Measurements from ENCODE around the gene ACOT11. TPM values are rescaled to one million over a fixed set of nuclear protein-coding genes. Genes with fewer than 3 reads are reported as not detected.
A peak's percentile ranks its signal among the peaks of the same experiment; 100 is the strongest.

ACOT11 gene
- total RNA-seq, 2 experiments from 2014 or later, result 1.9 to 2.0 TPM

DNA sequence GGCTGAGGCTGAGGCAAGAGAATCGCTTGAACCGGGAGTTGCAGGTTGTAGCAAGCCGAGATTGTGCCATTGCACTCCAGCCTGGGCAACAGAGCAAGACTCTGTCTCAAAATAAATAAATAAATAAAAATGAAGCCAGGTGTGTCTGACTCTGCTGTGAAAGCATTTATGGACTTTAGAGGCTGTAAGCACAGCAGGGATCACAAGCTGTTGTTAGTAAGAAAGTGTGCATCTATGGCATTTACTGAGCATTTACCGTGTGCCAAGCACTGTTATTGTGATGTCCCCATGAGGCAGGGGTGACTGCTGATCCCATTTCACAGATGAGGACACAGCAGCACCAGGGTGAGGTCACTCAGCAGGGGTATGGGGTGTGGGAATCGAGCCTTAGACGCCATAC is 55.2 kb downstream of the ACOT11 start:
- H3K36me3 Mint-ChIP-seq (ENCODE audit: low read depth), result no peaks in the 10 kb centered on the region
- H3K9me3 Mint-ChIP-seq, result no peaks in the 10 kb centered on the region
- no peak overlapping the region for H3K27ac Mint-ChIP-seq
- DNase-seq, result no peak
- ChIA-PET POLR2A (no interaction called here), CTCF (interaction anchor here (1.0 to 1.8 kb wide), 2 partner anchors 11 to 12 kb away, joined by 3 to 7 read pairs; no protein-coding TSS in a partner anchor)
- H3K27me3 Mint-ChIP-seq, result no peaks in the 10 kb centered on the region
- peaks cover 14% of the 10 kb centered on the region for H3K4me1 Mint-ChIP-seq
- no peak overlapping the region for H3K4me3 Mint-ChIP-seq

DNA sequence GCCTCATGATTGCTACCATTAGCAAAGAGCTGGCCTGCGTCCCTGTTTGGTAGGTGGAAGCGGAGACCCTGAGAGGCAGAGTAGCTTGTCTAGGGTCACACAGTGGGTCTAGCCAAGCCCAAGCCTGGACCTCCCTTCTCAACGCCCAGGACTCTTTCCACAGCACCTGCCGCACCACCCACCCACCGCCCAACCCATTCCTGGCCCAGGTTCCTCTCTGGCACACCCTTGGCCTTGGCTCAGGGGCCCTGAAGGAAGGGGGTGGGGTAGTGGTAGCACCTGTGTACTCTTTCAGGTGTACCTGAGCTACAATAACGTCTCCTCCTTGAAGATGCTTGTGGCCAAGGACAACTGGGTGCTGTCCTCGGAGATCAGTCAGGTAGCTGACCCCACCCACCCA is 56.0 kb downstream of the ACOT11 start:
- Mint-ChIP-seq H3K27me3 (no peaks in the 10 kb centered on the region), H3K9me3 (no peaks in the 10 kb centered on the region), H3K4me3 (no peak overlapping the region), H3K36me3 (ENCODE audit: low read depth) (no peaks in the 10 kb centered on the region), H3K27ac (peak overlapping the region; percentile 68), H3K4me1 (peaks cover 14% of the 10 kb centered on the region)
- no peak for DNase-seq
- ChIA-PET POLR2A (no interaction called here), CTCF (interaction anchor here (1.0 kb wide), 1 partner anchor 10 kb away, joined by 3 read pairs; no protein-coding TSS in a partner anchor)

DNA sequence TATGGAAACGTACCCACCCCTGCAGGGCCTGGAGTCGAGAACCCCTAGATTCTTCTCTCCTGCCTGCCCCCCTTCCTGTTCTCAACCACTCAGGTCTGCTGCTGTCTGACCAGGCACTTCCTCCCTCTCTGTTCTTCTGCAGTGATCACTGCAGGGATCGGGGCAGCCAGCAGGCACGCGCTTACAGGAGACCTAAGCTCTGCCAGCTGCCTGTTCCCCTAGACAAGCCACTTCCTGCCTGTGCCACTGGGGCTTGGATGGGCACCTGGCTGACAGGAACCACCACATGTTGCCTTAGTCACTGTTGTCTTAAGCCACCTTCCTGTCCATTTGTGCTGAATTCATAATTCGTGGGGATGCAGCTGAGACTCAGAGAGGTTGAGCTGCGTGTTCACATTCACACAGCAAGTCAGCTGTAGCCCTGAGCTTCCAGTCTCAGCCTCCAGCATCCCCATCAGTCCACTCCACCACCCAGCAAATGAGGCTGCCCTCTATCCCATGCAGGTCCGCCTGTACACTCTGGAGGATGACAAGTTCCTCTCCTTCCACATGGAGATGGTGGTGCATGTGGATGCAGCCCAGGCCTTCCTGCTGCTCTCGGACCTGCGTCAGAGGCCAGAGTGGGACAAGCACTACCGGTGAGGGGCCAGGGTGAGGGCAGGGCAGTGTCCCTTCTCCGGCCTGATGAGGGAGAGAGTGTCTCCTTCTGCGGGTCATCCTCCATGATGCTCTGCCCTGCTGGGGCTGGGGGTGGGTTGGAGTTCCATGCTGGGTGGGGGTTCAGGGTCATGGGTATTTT is 56.7 kb downstream of the ACOT11 start:
- no peaks in the 10 kb centered on the region for H3K36me3 Mint-ChIP-seq (ENCODE audit: low read depth)
- CTCF ChIA-PET, result interaction anchor here (1.0 kb wide), 1 partner anchor 9 kb away, joined by 3 read pairs; no protein-coding TSS in a partner anchor
- H3K4me1 Mint-ChIP-seq, result peaks cover 14% of the 10 kb centered on the region
- peak; percentile 49 for DNase-seq
- POLR2A ChIA-PET, result no interaction called here
- H3K27ac Mint-ChIP-seq, result peak overlapping the region; percentile 68
- no peaks in the 10 kb centered on the region for H3K27me3 Mint-ChIP-seq
- H3K4me3 Mint-ChIP-seq, result no peak overlapping the region
- H3K9me3 Mint-ChIP-seq, result no peaks in the 10 kb centered on the region

DNA sequence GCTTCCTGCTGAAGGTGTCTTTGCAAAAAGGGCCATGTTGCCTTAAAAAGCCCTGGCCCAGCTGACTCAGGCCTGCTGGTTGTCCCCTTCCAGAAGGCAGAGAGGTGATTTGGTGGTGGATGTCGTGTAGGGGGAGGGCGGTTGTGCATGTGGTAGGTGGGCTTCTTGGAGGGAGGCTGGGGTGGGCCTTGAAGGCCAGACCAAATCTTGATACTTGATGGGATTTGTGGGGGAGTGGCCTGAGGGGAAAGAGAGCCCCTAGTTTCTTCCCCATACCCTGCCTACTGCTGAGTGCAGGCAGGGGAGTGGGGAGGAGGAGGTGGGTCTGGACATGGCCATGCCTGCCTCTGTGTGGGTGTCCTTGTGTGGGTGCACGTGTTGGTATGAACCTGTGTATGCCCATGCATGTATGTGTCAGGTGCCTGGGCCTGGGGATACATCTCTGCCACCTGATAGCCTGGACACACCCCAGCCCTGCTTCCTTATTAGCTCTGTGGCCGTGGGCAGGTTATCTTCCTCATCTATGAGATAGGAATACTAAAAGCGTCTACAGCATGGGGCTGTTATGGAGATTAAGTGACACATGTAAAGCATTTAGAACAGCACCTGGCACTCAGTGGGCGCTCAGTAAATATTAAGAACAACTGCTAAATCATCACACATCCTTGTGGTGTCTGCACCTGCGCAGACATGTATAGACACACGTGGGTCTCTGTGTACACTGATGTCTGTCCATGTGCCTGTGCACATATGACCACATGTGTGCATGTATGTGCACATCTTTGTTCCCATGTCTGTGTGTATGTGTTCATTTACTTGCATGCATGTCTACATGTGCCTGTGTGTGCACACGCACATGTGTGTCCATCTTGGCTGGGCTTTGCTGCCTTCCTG is 58.3 kb downstream of the ACOT11 start:
- H3K36me3 Mint-ChIP-seq (ENCODE audit: low read depth), result no peaks in the 10 kb centered on the region
- ChIA-PET CTCF (no interaction called here), POLR2A (no interaction called here)
- H3K4me1 Mint-ChIP-seq, result peaks cover 14% of the 10 kb centered on the region
- H3K9me3 Mint-ChIP-seq, result no peaks in the 10 kb centered on the region
- no peak for DNase-seq
- no peaks in the 10 kb centered on the region for H3K27me3 Mint-ChIP-seq
- no peak overlapping the region for H3K27ac Mint-ChIP-seq
- H3K4me3 Mint-ChIP-seq, result no peak overlapping the region

DNA sequence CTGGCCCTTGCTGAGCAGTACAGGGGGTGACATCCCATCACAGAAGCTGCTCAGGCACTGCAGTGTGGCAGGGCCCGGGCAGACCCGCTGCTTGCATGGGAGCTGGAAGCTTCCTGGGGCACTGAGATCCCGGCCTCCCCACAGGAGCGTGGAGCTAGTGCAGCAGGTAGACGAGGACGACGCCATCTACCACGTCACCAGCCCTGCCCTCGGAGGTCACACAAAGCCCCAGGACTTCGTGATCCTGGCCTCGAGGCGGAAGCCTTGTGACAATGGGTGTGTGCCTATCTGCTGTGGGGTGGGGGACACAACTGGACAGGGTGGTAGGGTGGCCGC is 58.9 kb downstream of the ACOT11 start:
- DNase-seq, result no peak
- ChIA-PET CTCF (no interaction called here), POLR2A (no interaction called here)
- H3K4me1 Mint-ChIP-seq, result peaks cover 14% of the 10 kb centered on the region
- no peaks in the 10 kb centered on the region for H3K36me3 Mint-ChIP-seq (ENCODE audit: low read depth)
- H3K9me3 Mint-ChIP-seq, result no peaks in the 10 kb centered on the region
- H3K27ac Mint-ChIP-seq, result no peak overlapping the region
- no peaks in the 10 kb centered on the region for H3K27me3 Mint-ChIP-seq
- H3K4me3 Mint-ChIP-seq, result no peak overlapping the region

DNA sequence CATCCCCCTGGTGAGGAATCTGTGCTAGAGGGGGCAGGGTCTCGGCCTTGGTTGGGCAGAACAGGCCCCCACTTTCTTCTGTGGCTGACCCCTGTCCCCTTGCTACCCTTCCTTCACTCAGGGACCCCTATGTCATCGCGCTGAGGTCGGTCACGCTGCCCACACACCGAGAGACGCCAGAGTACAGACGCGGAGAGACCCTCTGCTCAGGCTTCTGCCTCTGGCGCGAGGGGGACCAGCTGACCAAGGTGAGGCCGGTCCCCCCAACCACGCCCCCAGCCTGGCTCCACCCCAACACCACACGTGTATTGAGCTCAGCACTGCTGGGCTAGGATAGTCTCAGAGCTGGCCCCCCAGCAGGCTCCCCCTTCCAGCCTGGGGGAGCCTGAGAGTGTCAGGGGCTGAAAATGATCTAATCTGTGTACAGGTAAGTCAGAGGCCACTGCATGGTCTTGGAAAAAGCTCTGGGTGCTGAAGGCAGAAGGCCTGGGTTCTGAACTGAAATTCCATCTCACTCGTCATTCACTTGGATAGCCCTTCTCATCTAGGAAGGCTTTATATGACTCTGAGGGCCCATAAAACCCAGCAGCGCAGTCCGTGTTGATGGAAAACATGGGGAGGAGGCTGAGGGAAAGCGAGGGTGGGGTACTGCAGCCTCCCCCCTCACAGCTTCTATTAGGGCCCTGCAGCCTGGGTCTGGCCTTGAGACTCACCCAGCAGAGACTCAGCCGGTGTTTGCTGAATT is 60.0 kb downstream of the ACOT11 start:
- CTCF ChIA-PET, result no interaction called here

DNA sequence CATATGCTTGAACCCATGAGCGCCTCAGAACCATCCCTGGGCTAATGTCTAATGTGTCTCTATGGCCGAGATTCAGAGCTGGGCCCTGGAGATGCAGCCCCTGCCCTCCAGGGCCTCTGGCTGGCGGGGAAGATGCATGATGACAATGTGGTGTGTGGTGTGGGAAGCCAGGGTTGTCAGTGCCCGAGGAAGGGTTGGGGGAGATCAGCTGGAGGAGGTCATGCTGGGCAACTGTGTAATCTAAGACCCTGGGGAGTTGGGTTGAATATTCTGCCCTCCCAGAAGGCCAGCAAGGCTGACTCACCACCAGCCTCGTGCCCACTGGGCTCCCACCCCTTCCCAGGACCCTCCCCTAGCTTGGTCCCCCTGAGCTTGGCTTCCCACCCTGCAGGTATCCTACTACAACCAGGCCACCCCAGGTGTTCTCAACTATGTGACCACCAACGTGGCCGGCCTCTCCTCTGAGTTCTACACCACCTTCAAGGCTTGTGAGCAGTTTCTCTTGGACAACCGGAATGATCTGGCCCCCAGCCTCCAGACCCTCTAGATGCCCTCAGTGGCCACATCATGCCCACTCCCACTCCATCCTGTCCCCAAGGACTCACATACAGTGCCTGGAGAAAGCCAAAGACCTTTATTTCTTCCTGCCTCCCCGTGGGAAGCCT is 60.7 kb downstream of the ACOT11 start:
- Mint-ChIP-seq H3K9me3 (no peaks in the 10 kb centered on the region), H3K4me1 (peaks cover 14% of the 10 kb centered on the region), H3K36me3 (ENCODE audit: low read depth) (no peaks in the 10 kb centered on the region), H3K27ac (no peak overlapping the region), H3K4me3 (no peak overlapping the region), H3K27me3 (no peaks in the 10 kb centered on the region)
- POLR2A ChIA-PET, result no interaction called here
- DNase-seq, result no peak
- CTCF ChIA-PET, result no interaction called here

More for the DNA sequence above, 60.0 kb downstream of the ACOT11 start:
- H3K27me3 Mint-ChIP-seq, result no peaks in the 10 kb centered on the region
- no peaks in the 10 kb centered on the region for H3K36me3 Mint-ChIP-seq (ENCODE audit: low read depth)
- no peak overlapping the region for H3K4me3 Mint-ChIP-seq
- H3K27ac Mint-ChIP-seq, result no peak overlapping the region
- H3K4me1 Mint-ChIP-seq, result peaks cover 14% of the 10 kb centered on the region
- POLR2A ChIA-PET, result no interaction called here
- no peaks in the 10 kb centered on the region for H3K9me3 Mint-ChIP-seq
- DNase-seq, result no peak

DNA sequence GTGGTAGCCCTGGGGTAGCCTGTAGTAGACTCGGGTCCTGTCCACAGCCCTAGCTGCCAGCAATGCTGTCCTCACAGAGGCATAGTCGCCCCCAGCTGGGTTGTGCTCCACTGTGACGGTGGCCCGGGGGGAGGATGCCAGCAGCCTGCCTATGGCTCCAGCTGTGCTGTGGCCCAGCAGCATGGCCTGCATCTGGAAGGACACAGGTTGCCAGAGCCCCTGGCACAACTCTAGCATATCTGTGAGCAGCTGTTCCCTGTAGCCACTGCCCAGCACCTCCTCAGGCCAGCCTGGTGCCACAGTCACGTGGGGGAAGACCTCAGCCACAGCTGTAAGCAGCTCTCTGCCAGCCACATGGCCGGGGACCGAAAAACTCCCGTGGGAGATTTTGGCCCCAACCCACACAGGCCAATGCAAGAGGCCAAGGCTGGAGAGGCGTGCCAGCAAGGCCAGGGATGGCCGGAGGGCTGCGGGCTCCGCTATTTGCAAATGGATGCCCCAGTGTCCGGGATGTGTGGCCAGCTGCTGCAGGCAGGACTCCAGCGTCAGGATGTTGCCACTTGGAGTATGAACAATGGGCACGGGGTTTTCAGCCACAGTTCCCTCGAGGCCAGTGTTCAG is 61.4 kb downstream of the ACOT11 start:
- H3K27me3 Mint-ChIP-seq, result no peaks in the 10 kb centered on the region
- POLR2A ChIA-PET, result no interaction called here
- CTCF ChIA-PET, result no interaction called here

DNA sequence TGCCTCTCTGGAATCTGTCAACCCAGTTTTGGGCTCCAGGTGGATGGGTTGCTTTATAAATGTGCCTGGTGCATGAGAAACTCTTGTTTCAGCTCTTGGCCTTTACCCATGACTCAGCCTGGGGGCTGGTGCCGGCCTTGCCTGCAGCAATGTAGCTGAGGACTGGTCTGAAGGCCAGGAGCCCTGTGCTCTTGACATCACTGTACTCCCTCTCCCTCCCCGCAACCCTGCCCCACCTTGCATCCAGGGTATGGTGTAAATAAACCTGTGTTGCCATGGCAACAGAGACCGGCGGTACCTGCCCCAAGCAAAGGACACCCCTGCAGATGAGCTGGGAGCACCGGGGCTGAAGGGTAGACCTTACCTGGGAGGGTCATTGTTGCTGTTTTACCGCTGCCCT is 62.0 kb downstream of the ACOT11 start:
- Mint-ChIP-seq H3K36me3 (ENCODE audit: low read depth) (no peaks in the 10 kb centered on the region), H3K27me3 (no peaks in the 10 kb centered on the region), H3K4me1 (peaks cover 4% of the 10 kb centered on the region), H3K9me3 (no peaks in the 10 kb centered on the region), H3K4me3 (no peak overlapping the region), H3K27ac (no peak overlapping the region)
- ChIA-PET CTCF (no interaction called here), POLR2A (no interaction called here)
- DNase-seq, result no peak

More for the DNA sequence above, 61.4 kb downstream of the ACOT11 start:
- no peak overlapping the region for H3K4me3 Mint-ChIP-seq
- no peaks in the 10 kb centered on the region for H3K36me3 Mint-ChIP-seq (ENCODE audit: low read depth)
- no peak for DNase-seq
- H3K4me1 Mint-ChIP-seq, result peaks cover 10% of the 10 kb centered on the region
- no peaks in the 10 kb centered on the region for H3K9me3 Mint-ChIP-seq
- H3K27ac Mint-ChIP-seq, result no peak overlapping the region

DNA sequence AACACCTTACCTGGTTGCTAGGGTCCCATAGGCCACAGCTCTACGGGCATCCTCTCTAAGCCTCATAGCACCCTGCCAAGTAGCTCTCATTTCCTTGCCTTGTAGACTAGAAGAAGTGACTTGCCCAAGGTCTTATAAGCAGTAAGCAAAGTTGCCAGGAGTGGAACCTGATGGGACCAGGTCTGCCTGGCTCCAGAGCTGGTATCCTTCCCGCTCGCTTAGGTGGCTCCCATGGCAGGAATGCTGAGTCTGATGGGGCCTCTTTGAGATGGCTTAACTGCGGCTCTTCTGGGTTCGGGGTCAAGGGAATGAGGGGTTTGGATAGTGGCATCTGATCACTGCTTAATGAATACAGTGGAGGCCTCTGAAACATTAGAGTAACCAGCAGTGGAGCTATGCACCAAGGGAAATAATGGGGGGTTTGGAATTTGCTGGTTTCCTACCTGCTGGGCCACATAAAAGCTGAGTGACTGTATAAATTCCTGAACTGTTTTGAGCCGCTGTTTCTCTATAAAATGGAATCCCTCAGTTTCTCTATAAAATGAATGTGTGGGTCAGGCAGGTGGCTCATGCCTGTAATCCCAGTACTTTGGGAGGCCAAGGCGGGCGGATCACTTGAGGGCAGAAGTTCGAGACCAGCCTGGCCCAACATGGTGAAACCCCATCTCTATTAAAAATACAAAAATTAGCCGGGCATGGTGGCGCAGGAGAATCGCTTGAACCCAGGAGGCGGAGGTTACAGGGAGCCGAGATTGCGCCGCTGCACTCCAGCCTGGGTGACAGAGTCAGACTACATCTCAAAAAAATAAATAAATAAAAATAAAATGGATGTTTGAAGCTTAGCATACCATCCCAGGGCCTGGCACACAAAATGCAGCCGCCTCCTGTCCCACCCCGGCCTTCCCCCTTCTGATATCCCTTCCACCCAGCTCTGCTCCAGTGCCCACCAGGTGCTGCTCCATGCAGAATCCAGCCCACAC is 62.9 kb downstream of the ACOT11 start:
- POLR2A ChIA-PET, result no interaction called here
- CTCF ChIA-PET, result no interaction called here
- H3K4me1 Mint-ChIP-seq, result no peaks in the 10 kb centered on the region
- no peak overlapping the region for H3K27ac Mint-ChIP-seq
- no peak for DNase-seq
- no peaks in the 10 kb centered on the region for H3K36me3 Mint-ChIP-seq (ENCODE audit: low read depth)
- no peak overlapping the region for H3K4me3 Mint-ChIP-seq
- no peaks in the 10 kb centered on the region for H3K27me3 Mint-ChIP-seq
- H3K9me3 Mint-ChIP-seq, result no peaks in the 10 kb centered on the region

DNA sequence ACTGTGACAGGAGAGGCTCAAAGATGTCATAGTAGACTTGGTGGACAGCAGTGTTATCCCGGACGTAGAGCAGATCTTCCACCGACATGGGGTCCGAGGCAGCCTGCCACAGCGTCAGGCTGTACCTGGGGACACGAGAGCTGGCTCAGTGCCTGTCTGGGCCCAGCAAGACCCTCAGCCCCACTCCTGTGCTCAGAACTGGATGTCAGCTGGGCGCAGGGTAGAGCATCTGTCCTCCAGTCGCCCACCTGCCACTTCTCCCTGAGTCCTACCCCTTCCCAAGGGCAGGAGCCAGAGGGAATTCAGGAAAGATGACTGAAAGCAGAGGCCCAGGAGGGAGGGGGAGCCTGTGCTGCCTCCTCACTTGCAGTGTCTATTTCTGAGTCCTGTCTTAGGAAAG is 63.6 kb downstream of the ACOT11 start:
- Mint-ChIP-seq H3K36me3 (ENCODE audit: low read depth) (no peaks in the 10 kb centered on the region), H3K4me3 (no peak overlapping the region), H3K9me3 (no peaks in the 10 kb centered on the region), H3K27ac (no peak overlapping the region), H3K27me3 (no peaks in the 10 kb centered on the region), H3K4me1 (no peaks in the 10 kb centered on the region)
- DNase-seq, result no peak
- ChIA-PET CTCF (no interaction called here), POLR2A (no interaction called here)
